GM23338 (cell line): Measurements from ENCODE around the gene ANOS1. TPM values are rescaled to one million over a fixed set of nuclear protein-coding genes. Genes with fewer than 3 reads are reported as not detected.

Source experiments
- CREB1 ChIP-seq: fragments of 250-450 bp; sonication (Bioruptor Pico); IDR thresholded peaks from 2 replicates; pipeline ENCODE4 v1.5.0; 2020; ENCODE audit warnings: low read depth, mild to moderate bottlenecking, moderate library complexity
- CTCF ChIP-seq, 2 experiments: fragments of 200-600 bp in 1 of 2; sonication (generic) in 1 of 2; conservative IDR thresholded peaks; 2 replicates each; pipeline versions ENCODE4 v1.5.1 to v1.6.1; 2016 to 2017; ENCODE audit warnings: antibody characterized with exemption in 2 of 2, low read depth in 2 of 2, mild to moderate bottlenecking in 2 of 2, moderate library complexity in 1 of 2
- ETS1 ChIP-seq: IDR thresholded peaks from 2 replicates; pipeline ENCODE4 v1.6.1; 2016; ENCODE audit warnings: antibody characterized with exemption
- EZH2 ChIP-seq: fragments of 200-600 bp; sonication (generic); IDR thresholded peaks from one replicate; pipeline ENCODE4 v1.8.0; 2017; ENCODE audit warnings: antibody characterized with exemption, mild to moderate bottlenecking, low read depth; ENCODE audit not compliant: unreplicated experiment
- EZH2phosphoT487 ChIP-seq: fragments of 200-600 bp; sonication (generic); IDR thresholded peaks from one replicate; pipeline ENCODE4 v1.8.1; 2018; ENCODE audit warnings: antibody characterized with exemption; ENCODE audit not compliant: unreplicated experiment
- JUNB ChIP-seq: IDR thresholded peaks from one replicate; pipeline ENCODE4 v1.6.1; 2016; ENCODE audit warnings: antibody characterized with exemption; ENCODE audit not compliant: unreplicated experiment
- NANOG ChIP-seq: IDR thresholded peaks from 2 replicates; pipeline ENCODE4 v1.6.1; 2016; ENCODE audit warnings: antibody characterized with exemption, borderline replicate concordance
- POLR2AphosphoS5 ChIP-seq: IDR thresholded peaks from 2 replicates; pipeline ENCODE4 v1.6.1; 2016; ENCODE audit warnings: antibody characterized with exemption, low read depth
- ZNF114 ChIP-seq: fragments of 250-450 bp; sonication (Bioruptor Pico); IDR thresholded peaks from 2 replicates; pipeline ENCODE4 v1.5.0; 2020; ENCODE audit warnings: mild to moderate bottlenecking, moderate library complexity
- ZNF331 ChIP-seq: fragments of 250-450 bp; sonication (Bioruptor Pico); IDR thresholded peaks from 2 replicates; pipeline ENCODE4 v1.5.0; 2020; ENCODE audit warnings: low read depth, mild to moderate bottlenecking, moderate library complexity
- ZNF462 ChIP-seq: fragments of 250-450 bp; sonication (Bioruptor Pico); IDR thresholded peaks from 2 replicates; pipeline ENCODE4 v1.5.0; 2020; ENCODE audit warnings: mild to moderate bottlenecking, moderate library complexity
- polyA plus RNA-seq: library from polyadenylated mRNA; unstranded; fragments of >200 nt; fragmentation: Nextera tagmentation; extraction: Ambion mirVana; gene quantifications from 2 replicates; pipeline ENCODE4 v1.2.1, GENCODE V29; 2016
- total RNA-seq: library from RNA; depleted of rRNA; stranded (reverse); fragments of >200 nt; shearing (Covaris generic); gene quantifications from 2 replicates; pipeline ENCODE4 v1.2.3, GENCODE V29; 2014

Gene ANOS1
- total and polyA plus RNA-seq, 2 experiments from 2014 or later, result 21.8 to 68.5 TPM

GRCh38 chrX:8636497-8636896 is 95.4 kb downstream of the ANOS1 start (continued):
- no peak for TF ChIP-seq ZNF462 (CRISPR knock-in tag)
- no peak for TF ChIP-seq JUNB
- no peak for TF ChIP-seq EZH2phosphoT487
- TF ChIP-seq NANOG, result no peak
- no peak for TF ChIP-seq ZNF331 (CRISPR knock-in tag)
- no peak for TF ChIP-seq CREB1 (CRISPR knock-in tag)
- no peak for TF ChIP-seq ZNF114
- TF ChIP-seq ETS1, result no peak
- TF ChIP-seq EZH2, result no peak
- TF ChIP-seq POLR2AphosphoS5, result no peak
- no peak for TF ChIP-seq CTCF (conservative IDR thresholded peaks at IDR 0.05; ENCODE audit: low read depth in 2 of 2)
